Bronchial epithelial cell (primary cell): ENCODE measurements around the gene C10orf143. TPM values are rescaled to one million over a fixed set of nuclear protein-coding genes. Genes with fewer than 3 reads are reported as not detected.
A peak's percentile ranks its signal among the peaks of the same experiment; 100 is the strongest.

Experiments used
- DNase-seq: peaks from one replicate; pipeline ENCODE4 v3.0.0-alpha.2; 2010; ENCODE audit warnings: low read depth
- FAIRE-seq: peaks from 2 replicates; lab custom pipeline; 2011; peaks lifted over from hg19 to GRCh38; lab: Jason Lieb, UNC
- H3K27me3 ChIP-seq: 2 replicates; pipeline ENCODE4 v1.5.1; 2011; ENCODE audit warnings: low read length; ENCODE audit not compliant: control insufficient read depth, insufficient read depth
- H3K36me3 ChIP-seq: 2 replicates; pipeline ENCODE4 v1.5.1; 2011; ENCODE audit warnings: low read length; ENCODE audit not compliant: control insufficient read depth, insufficient read depth
- H3K4me3 ChIP-seq: 2 replicates; pipeline ENCODE4 v1.5.1; 2011; ENCODE audit warnings: mild to moderate bottlenecking, low read depth, low read length, control low read depth
- total RNA-seq: library from RNA; depleted of rRNA; stranded (reverse); fragments of >200 nt; gene quantifications from 2 replicates; pipeline ENCODE4 v1.2.1, GENCODE V29; 2014
- TF ChIP-seq, protein P1 (sequence below): IDR thresholded peaks from 2 replicates; pipeline ENCODE4 v1.5.1; 2011; ENCODE audit warnings: mild to moderate bottlenecking, moderate library complexity, low read length, control low read depth, inconsistent platforms; ENCODE audit not compliant: insufficient read depth, severe bottlenecking

C10orf143 gene
- total RNA-seq, 1 donor from 2014 or later = 0.26 TPM

DNA sequence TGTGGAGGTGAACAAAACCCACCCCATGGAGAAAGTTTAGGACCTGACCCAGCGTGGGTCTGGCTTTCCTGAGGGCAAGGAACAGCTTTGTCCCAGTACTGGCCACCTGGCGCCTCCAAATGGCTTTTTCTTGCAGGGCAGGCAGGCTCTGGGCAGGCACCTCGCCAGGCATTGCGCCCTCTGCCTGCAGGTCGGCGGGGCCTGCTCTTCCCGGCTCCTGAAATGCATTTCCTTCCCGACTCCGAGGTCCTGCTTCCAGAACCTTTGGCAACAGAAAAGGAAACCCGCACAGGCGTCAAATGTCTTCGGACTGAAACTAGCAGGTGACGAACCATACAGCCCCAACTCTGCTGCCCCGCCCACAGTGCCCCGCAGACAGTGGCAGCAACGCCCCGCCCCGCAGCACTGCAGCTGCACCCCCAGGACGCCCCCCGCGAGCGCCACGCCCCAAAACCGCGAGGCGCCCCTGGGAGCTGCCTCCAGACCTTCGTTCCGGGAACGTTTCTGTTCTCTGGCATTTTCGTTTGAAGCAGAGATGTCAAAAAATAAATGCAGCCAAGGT is 65.5 kb downstream of the C10orf143 start:
- DNase-seq = no peak
- no peaks in the 10 kb centered on the region for H3K36me3 ChIP-seq
- no peak for FAIRE-seq
- no peaks in the 10 kb centered on the region for H3K27me3 ChIP-seq
- TF ChIP-seq, protein P1, sequence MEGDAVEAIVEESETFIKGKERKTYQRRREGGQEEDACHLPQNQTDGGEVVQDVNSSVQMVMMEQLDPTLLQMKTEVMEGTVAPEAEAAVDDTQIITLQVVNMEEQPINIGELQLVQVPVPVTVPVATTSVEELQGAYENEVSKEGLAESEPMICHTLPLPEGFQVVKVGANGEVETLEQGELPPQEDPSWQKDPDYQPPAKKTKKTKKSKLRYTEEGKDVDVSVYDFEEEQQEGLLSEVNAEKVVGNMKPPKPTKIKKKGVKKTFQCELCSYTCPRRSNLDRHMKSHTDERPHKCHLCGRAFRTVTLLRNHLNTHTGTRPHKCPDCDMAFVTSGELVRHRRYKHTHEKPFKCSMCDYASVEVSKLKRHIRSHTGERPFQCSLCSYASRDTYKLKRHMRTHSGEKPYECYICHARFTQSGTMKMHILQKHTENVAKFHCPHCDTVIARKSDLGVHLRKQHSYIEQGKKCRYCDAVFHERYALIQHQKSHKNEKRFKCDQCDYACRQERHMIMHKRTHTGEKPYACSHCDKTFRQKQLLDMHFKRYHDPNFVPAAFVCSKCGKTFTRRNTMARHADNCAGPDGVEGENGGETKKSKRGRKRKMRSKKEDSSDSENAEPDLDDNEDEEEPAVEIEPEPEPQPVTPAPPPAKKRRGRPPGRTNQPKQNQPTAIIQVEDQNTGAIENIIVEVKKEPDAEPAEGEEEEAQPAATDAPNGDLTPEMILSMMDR = no peak
- H3K4me3 ChIP-seq = no peak overlapping the region

DNA sequence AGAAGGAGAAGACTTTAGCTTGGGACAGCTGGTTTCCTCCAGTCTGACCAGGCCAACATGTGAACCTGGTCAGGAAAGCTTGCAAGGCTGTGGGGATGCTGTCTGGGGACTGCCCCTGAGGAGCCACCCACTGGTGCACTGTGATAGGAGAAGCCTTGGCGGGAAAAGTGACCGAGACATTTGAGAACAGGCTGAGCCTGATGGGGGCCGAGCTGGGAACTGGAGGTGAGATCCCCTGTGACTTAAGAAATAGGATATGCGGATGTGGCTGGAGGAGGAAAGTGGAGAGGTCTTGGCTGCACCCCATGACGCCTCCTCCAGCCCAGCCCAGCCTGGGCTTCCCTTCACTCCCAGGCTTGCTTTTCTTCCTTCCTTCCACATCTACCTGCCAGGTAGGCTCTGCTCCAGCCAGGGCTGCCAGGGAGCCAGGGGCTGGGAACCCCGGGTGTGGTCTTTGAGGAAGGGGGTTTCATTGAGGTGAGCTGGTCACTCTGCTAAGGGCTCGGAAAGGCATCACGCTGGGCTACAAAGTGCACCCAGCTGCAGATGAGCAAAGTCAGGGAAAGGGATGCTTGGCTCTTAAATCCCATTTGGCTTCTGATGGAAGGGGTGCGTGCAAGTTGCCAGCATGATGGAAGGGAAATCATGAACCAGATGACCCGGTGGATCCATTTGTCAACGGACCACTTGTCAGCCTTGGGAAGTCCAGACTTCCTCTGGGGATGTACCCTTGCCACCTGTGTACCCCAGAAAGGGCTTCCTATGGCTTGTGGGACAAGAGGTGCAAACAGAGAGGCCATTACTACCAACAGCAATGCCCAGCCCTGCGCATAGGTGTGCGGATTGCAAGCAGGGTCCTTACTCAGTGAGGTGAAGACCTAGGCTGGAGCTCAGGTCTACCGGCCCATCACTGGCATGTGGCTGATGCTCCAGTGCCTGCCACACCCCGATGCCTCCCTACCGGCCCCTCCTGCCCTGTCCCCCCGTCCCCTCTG is 66.3 kb downstream of the C10orf143 start:
- no peak for DNase-seq
- FAIRE-seq = no peak
- TF ChIP-seq, protein P1 = no peak
- no peak overlapping the region for H3K4me3 ChIP-seq
- no peaks in the 10 kb centered on the region for H3K36me3 ChIP-seq
- H3K27me3 ChIP-seq = no peaks in the 10 kb centered on the region

DNA sequence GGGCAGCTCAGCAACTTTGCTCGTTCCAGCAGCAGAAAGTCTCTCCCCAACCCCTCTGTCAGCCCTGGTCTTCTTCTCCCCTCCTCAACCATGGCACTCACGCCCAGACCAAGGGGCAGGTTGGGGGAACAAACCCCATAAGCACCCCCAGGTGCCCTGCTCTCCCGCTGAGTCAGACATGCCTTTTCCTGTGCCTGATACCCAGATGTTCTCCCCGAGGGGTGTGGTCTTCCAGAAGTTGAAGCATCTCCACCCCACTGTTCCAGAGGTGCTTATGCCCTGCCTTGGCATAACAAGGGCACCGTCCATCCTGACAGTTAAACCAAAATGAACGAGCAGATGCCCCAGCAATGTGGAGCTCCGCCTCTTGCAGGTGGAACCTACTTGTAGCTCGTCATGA is 67.1 kb downstream of the C10orf143 start:
- TF ChIP-seq, protein P1 = no peak
- no peak for FAIRE-seq
- Histone ChIP-seq H3K27me3 (no peaks in the 10 kb centered on the region), H3K36me3 (no peaks in the 10 kb centered on the region), H3K4me3 (no peak overlapping the region)
- no peak for DNase-seq

DNA sequence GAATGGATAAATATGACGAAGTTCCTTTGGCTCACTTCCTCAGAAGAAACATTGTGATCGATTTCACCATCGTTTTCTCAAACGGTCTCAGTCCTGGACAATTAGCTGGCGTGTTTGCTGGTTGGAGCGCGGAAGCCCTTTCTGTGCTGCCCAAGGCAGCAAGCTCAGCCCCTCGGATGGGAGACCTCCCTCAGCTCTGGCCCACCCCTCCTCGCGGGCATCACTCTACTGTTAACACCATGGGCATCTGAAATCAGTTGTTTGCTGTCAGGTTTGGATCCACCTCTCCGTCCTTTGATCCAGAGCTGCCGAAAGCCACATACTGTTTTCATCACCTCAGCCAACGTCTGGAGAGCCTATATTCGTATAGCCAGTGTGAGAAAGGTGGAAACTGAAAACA is 68.2 kb downstream of the C10orf143 start:
- Histone ChIP-seq H3K36me3 (no peaks in the 10 kb centered on the region), H3K27me3 (no peaks in the 10 kb centered on the region), H3K4me3 (no peak overlapping the region)
- FAIRE-seq (no peak), DNase-seq (no peak)
- TF ChIP-seq, protein P1 = no peak

DNA sequence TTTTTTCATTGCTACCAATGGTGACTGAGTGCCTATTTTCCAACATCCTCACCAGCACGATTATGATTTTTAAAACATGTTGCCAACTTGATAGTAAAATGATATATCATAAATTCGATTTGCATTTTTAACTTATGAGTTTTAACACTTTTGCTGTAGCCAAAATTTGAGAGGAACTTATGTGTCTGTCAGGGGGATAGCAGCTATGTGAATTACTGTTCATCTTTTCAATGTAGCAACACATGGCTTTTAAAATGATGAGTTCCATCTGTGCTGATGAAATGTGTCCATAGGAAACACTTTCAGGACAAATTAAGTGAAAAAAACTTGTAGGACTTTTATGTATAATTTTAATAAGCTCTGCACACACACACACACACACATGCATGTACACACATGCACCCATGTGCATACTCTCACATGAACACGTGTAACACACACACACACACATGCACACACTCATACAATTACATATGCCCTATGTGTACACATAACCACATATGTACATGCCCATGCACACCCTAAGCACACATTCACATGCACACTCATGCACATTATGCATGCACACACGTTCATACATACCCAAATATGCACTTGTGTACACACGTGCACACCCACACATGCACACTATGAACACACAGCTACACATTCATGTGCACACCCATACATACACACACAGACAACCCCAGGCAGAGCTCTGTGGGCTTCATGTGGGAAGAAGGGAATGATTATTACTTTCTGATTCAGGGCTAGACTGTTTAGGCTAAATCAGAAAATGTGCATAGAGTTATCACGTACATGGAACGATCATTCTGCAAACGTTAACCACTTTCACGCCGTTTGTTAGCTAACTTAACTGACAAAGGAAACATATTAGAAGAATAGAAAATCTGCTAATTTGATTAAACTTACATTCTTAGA is 68.9 kb downstream of the C10orf143 start:
- no peak overlapping the region for H3K4me3 ChIP-seq
- FAIRE-seq (peak; percentile 36), DNase-seq (no peak)
- TF ChIP-seq, protein P1 = no peak
- H3K36me3 ChIP-seq = no peaks in the 10 kb centered on the region
- no peaks in the 10 kb centered on the region for H3K27me3 ChIP-seq
